ENCODE data around the gene DNAH14.

Gene DNAH14

DNA sequence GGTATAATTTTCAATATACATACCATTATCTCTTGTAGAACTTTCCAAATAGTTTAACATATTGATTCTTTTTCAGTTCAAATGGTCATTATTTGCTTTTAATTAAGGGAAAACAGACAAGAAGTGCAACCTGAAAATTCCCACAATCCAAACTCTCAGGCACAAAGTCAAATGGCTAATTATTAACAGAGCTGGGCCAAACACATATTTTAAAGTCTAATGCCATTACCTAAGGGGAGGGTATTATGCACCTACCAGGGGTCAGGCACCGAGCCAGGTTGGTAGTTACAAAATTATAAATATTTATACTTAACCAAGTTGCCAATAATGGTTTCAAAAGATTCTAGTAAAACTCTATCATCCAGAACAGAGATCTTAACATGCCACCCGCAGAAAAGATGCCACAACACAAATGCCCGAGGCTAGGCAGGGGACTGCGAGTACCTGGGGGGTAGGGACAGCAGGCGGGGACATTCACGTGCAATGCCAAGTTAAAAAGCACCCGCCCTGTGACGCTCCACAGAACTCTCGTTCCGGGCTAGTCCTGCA is 483.4 kb downstream of the DNAH14 start:
- DNase-seq = no peak

DNA sequence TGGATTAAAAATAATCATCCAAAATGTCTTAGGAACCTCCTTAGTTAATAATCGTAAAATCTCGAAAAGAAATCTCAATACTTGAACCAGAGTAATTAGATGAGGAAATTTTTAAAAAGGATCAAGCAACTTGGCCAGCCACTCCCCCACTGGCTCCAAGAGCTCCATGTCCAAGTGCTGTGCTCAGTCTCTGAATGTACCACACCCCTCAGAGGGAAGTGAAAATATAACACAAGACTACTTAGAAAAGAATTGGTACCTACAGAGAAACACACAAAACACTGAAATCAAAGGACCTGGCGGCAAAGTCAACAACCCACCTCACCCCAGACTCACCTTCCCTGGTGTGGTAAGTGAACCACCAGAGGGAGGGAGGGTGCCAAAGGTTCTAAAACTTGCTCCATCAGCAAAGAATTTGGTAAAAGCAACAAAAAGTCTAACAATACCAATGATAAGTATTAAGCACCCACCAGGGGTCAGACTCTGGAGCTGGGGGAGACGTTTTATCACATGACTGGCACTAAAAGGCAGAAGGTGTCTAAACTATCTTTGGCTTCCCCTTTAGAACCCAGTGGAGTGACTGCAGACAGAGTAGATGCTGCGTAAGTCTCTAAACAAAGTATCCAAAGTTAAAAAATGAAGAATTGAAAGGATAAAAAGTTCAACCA is 484.4 kb downstream of the DNAH14 start:
- DNase-seq = no peak

DNA sequence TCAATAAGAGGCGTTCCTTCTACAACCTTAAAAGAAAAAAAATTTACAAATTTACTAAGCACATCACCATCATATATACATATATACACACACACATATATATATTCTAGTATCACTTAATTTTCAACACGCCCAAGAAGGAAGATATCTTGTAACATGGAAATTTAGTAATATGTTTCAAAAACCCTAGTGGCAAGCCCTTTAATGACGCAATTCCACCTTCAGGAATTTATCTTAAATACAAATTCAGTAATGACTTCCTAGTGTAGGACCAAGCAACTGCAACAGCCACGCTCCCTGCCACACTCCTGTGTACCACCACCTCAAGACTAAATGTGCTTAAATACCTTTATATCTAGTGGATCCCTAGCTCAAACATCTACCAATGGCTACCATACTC is 485.8 kb downstream of the DNAH14 start:
- DNase-seq = no peak

DNA sequence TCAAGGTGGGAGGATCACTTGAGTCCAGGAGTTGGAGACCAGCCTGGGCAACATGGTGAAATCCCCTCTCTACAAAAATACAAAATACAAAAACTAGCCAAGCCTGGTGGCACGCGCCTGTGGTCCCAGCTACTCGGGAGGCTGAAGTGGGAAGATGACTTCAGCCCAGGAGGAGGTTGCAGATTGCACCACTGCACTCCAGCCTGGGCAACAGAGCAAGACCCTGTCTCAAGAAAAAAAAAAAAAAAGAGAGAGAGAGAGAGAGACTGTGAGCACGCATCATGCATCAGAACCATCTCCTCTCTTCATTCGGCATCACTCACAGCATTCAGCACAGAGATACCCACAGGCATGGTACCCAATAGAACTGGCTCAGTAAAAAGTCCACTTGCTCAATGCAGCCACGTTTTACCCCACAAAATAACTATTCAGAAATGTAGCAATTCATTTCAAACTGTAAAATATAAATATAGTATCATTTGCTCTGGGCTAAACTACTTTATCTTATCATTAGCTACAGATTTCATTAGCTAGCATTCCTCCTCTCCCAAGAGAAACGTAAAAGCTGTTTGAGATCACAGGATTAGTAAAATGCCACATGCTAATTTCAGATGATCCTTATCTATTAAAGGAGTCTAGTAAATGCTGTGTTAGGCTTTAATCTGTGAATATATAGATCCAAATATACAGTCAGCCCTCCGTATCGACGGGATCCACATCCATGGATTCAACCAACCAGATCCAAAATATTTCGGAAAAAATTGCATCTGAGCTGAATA is 486.7 kb downstream of the DNAH14 start:
- DNase-seq = no peak

DNA sequence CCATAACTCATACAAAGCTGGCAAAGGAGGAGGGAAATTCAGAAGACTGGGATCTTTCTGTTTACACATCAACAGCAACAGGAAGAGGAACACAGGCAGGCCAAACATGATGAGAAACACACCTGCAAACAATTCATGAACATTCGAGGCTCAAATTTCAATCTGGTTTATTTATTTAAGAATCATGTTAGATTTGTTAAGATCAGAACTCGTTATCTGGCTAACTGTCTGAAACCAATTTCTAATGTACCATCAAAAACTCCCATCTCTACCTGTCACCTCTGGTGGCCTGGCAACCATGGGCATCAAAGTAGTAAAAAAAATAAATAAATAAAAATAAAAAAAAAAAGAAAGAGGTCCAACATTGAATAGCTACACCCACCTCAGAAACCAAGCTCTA is 488.6 kb downstream of the DNAH14 start:
- no peak for DNase-seq

DNA sequence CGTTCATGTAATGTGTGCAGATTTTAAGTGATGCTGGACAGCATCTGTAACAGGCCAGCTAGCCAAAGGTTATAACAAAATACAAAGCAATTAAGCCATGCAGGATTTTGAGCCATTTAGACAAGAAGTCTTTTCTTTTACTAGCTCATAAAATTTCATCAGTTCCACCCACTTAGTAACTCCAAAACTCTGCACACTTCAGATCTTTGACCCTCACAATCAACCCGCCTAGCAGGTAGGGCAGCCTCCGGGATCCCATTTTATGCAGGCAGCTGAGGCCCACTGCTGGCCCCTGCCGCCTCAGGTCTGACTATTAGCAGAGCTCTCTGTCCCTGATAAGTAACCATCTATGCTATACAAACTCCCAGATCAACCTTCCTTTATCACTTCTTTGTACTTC is 489.1 kb downstream of the DNAH14 start:
- DNase-seq = no peak

DNA sequence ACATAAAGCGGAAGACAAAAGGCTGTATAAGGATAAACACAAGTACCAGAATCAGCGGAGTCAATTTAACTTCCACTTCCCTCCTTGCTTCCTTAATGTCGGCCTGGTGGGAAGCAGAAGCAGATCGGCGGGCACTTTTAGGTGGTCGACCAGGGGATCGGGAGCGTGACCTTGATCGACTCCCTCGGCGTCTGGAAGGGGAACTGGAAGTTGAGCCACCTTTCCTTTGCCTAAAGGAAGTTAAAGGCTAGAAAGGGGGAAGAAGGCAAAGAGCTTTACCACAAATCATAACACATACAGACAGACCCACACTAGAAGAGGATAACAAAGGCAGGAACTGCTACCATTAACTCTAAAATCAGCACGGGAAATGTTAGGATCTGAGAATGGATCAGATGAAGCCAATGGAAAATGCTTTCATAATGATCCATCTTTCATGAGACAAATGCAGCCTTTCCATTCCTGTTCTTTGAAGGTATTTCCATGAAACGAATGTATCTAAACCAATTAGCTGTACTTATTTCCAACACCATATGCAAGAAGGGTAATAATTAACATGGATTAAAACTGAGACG is 492.6 kb downstream of the DNAH14 start:
- DNase-seq = no peak

DNA sequence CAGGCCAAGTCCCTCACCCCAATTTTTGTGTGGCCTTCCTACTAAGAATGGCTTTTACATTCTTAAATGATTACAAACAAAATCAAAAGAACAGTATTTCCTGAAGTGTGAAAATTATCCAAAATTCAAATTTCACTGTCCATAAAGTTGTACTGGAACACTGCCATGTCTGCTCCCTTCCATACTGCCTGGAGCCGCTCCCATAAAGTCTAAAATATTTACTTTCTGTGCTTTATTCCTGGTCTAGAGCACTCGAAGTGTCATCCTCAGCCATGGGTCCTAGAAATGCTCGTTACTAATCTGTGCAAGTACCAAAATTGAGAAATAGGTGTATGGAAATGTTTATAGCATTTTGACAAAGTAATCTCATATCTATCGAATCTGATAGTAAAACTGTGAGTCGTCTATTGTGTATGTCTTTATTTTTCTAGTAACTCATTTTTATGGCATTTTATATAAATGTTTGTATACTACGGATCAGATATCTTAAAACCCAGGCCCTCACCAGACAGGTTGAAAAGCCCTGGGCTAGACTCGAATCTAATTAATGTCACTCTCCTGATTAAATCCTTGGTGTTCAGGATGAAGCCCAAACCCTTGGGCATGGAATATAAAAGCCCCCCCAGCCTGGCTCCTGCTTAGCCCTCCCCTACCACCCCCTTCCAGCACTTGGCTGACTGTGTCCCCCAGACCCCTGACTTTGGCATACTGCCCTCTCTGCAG is 493.5 kb downstream of the DNAH14 start:
- no peak for DNase-seq

DNA sequence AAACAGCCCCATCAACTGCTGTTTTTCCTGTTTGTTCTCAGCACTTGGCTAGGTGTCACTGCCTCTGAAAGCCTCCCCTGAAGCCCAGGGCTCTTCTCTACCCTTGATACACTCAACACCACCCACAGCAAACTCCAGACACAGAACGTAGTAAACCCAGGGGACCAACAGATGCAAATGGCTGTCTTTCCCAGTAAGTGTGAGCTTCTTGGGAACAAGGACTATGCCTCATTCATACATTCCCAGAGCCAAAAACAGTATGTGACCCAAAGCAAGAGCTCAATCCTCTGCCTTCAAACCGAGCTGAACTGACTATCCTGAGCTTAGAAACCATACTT is 494.0 kb downstream of the DNAH14 start:
- DNase-seq = no peak

DNA sequence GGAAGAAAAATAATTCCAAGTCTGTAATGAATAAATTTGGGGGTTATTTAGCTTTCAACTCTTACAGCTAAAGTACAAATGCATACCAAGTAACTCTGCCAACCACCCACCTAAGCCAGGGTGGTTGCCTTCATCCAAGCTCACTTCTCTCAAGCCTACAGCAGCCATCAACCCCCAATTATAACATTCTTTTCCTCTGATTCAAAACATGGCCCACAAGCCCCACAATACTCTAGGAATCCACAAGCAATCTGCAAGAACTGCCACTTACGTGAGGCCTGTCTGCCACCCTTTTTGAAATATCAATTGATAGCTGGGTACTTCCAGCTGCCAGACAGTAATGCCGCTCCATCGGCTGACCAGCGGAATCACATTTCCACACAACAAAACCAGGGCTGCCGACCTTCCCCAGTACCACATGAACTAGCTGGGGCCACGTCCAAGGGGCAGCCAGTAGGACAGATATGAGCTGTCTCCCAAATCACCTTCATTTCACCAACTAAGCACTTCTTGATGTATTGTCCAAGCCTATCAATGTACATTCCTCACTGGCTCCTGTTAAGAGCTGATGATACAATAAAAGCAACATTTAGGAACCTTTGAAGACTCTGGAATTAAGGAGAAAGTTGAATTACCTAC is 495.2 kb downstream of the DNAH14 start:
- DNase-seq = no peak

DNA sequence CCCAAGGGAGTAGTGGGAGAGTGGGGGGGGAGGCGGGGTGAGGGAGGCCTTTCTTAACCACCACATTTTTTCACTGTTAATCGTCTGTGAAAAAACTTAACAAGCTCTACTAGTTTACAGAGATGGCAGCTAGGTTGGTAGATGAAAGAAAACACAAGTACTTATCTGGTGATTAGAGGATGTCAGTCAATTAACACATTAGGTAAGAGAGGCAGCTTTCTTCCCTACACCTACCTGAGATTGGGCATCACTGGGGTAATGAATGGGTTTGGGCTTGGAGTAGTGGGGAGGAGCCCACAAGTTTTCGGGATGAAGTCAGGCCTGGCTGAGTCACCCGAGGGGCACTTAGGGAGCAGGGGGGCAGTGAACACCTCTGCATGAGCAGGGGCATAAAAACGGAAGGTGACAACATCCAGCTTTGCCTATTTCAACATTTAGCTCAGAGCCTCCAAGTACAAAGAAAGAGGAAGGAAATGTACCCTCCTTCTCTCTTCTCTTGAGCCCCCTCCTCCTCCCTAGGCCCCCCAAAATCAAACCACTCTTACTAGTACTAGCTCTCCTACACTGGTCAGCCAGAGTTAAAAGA is 495.8 kb downstream of the DNAH14 start:
- DNase-seq = peak; percentile 9

DNA sequence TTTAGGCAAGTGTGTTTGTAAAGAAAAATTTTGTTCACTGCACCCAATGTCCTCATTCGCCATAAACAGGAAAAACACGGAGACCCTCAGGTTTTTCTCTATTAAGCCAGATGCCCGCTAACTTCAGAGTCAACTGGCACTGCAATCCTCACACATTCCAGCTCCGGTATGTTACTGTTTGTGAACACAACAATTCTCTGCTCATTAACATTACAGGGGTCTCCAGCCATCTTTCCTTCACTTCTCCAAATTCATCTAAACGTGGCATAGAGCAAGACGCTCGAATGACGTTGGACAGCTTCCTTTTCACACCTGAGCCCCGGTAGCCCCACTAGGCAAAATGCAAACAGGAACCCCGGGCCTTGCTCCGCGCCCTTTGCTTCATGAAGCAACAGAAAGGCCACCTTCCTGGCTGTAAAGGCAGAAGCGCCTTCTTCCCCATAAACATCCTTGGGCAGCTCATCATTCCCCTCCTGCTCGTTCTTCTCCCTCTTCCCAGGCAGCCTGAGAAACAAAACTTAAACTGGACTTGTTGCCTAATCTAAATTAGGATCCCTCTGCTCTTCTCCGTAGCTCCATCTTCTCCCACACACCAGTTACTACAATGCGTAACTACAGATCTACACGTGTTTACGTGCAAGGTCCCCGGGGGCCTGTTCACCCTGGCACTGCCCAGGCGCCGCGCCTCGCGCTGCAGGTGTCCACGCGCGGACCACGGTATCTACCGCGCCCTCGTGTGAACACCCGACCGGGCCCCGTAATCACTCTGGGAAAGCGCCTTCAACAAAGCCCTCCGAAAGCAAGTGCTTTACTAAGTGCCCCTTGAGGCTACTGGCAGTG is 497.1 kb downstream of the DNAH14 start:
- peak; percentile 54 for DNase-seq

DNA sequence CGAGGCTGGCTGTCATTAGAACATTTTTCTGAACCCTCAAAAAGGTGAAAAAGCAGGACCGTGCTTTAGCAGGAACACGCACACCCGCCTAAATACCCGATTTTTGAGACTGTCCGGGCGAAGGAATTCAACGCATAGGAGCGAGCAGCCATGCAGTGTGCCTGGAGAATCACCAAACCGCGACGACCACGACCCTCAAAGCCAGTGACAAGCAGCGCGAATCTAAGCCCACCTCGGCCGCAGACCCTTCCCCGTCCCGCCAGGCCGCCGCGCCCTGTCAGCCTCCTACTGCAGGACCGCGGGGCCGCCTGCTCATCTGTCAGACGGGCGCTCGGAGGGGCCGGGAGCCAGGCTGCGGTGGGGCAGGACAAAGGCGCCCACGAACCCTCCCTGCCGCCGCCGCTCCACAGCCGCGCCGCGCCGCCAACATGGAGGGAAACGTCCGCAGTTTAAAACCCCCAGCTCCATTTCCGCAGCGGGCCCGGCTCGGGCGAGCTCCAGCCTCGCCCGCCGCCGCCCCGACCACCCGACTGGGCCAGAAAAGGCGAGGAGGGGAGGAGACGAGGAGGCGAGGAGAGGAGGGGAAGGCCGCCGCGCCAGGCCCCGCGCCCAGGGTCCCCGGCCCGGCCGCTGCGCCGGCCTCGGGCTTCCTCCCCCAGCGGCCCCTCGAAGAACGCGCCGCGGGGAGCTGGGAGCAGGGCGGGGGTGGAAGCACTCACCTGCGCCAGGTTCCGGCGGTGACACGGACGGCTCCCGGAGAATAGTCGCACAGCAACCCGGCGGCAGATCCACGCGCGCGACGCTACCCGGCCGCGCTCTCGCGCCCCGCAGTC is 498.0 kb downstream of the DNAH14 start, which contains the start of gene LBR:
Gene LBR (minus strand): TSS at position 804 of the 833 bp plus-strand sequence. CDS start 3,963 bp downstream, outside the sequence.
- peak; percentile 52 for DNase-seq

DNA sequence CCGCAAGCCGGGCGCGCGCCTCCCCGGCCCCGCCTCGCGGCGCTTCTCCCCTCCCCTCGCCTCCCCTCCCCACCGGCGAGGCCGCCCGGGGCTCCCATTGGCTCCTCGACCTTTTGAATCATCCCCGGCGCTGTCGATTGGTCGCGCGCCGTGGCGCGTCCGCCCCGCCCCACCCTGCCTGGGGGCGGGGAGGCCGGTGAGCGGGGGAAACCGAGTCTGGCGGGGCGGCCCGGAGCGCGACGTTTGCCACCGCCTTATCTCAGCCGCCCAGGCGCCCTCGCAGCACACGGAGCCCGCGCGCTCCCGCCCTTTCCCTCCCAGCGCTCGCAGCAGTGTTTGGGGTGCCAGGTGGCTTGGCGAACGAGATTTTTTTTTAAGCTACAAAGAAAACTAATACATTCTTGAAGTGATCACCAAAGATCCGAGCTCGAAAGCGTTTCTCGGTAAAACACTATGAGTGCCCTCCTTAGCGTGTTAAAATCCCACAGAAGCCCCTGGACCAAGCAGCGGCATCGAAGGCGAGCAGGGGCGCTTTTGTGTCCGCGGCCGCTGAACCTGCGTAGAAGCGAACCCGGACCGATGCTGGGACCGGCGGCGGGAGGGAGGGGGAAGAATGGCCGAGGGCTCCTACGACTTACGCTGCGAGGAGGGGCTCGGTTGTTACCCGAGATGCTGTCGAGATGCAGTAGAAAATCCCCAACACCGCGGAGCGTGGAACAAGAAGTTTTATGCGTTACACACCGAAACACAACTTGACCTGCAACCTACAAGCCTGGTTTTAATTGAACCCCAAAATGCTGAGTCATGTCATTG is 498.8 kb downstream of the DNAH14 start:
- peak; percentile 94 for DNase-seq

DNA sequence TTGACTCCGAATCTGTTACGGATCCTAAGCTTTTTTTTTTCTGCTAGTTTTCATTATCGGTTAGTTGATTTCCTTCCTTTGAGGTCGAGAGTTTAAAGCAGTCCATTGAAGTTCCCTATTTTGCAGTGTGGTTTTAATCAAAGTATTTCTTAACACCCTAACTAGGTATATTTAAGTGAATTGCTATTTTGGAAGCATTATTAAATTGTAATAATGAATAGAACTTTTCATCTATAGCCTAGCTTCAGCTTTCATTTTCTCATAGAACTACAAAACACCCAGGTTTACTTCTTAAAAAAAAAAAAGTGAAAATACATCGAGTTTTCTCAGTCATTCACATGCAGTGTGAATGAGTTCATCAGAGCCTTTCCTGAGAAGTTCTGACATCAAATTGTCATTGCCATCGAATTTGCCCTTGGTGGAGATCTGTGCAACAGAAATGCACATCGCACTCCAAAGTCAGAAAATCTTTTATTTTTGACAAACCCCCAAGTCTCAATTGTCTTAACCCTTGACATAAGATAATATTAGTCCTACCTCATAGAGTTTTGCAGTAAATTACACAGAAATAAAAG is 499.5 kb downstream of the DNAH14 start:
- DNase-seq = no peak

DNA sequence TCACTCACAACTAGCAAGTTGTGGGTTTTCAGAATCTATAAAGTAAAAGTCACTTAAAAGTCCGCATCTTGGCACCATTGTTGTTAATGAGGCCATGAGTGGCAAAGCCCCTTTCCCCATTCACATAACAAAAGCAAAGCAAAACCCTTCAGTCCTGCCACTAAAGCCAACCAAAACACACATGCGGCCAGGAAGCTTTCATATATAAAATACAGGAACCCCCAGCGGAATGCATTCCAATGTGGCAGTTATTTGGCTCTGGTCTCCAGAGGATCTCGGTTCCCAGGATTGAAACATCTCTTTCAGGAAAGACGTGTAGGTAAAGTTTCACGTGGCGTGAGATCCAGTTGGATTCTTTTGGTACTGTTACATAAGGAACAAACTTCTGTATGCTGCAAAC is 500.8 kb downstream of the DNAH14 start:
- DNase-seq = no peak

DNA sequence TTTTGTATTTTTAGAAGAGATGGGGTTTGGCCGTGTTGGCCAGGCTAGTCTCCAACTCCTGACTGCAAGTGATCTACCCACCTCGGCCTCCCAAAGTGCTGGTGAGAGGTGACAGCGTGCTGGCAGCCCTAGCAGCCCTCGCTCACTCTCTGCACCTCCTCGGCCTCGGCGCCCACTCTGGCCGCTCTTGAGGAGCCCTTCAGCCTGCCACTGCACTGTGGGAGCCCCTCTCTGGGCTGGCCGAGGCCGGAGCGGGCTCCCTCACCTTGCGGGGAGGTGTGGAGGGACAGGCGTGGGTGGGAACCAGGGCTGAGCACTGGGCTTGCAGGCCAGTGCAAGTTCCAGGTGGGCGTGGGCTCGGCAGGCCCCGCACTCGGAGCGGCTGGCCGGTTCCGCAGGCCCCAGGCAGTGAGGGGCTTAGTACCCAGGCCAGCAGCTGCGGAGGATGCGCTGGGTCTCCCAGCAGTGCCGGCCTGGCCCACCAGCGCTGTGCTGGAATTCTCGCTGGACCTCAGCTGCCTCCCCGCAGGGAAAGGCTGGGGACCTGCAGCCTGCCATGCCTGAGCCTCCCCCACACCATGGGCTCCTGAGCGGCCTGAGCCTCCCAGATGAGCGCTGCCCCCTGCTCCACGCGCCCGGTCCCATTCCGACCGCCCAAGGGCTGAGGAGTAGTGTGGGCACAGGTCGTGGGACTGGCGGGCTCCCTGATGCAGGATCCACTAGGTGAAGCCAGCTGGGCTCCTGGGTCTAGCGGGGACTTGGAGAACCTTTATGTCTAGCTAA is 501.8 kb downstream of the DNAH14 start:
- DNase-seq = no peak

DNA sequence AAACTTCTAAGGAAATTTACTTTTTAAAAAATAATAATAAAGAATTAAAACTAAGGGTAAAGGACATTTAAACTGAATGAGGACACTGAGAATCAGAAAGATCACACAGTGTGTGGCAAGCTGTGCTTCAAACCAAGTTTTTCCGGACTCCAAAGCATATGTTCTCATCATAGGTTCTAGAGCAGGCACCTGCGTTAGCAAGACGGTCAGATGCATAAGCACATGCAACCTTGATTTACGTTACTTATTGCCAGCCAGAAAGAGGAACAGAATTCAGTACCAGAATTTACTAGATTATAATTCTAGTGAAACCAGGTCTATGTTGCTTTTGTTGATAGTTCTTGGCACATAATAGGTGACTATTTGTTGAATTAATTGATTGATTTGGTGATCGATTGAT is 504.6 kb downstream of the DNAH14 start:
- no peak for DNase-seq

Data from CD4-positive, alpha-beta T cell treated with Interleukin-6 for 4 hours (primary cell).